GM23338 (cell line): ENCODE measurements around the gene GNA15.

Source experiments
- CREB1 ChIP-seq: fragments of 250-450 bp; sonication (Bioruptor Pico); IDR thresholded peaks from 2 replicates; pipeline ENCODE4 v1.5.0; 2020; ENCODE audit warnings: low read depth, mild to moderate bottlenecking, moderate library complexity
- CTCF ChIP-seq, 2 experiments: fragments of 200-600 bp in 1 of 2; sonication (generic) in 1 of 2; conservative IDR thresholded peaks; 2 replicates each; pipeline versions ENCODE4 v1.5.1 to v1.6.1; 2016 to 2017; ENCODE audit warnings: antibody characterized with exemption in 2 of 2, low read depth in 2 of 2, mild to moderate bottlenecking in 2 of 2, moderate library complexity in 1 of 2
- EZH2 ChIP-seq: fragments of 200-600 bp; sonication (generic); IDR thresholded peaks from one replicate; pipeline ENCODE4 v1.8.0; 2017; ENCODE audit warnings: antibody characterized with exemption, mild to moderate bottlenecking, low read depth; ENCODE audit not compliant: unreplicated experiment
- EZH2phosphoT487 ChIP-seq: fragments of 200-600 bp; sonication (generic); IDR thresholded peaks from one replicate; pipeline ENCODE4 v1.8.1; 2018; ENCODE audit warnings: antibody characterized with exemption; ENCODE audit not compliant: unreplicated experiment
- NANOG ChIP-seq: IDR thresholded peaks from 2 replicates; pipeline ENCODE4 v1.6.1; 2016; ENCODE audit warnings: antibody characterized with exemption, borderline replicate concordance
- POLR2AphosphoS5 ChIP-seq: IDR thresholded peaks from 2 replicates; pipeline ENCODE4 v1.6.1; 2016; ENCODE audit warnings: antibody characterized with exemption, low read depth
- REST ChIP-seq: IDR thresholded peaks from one replicate; pipeline ENCODE4 v1.6.1; 2018; ENCODE audit warnings: antibody characterized with exemption; ENCODE audit not compliant: unreplicated experiment

DNA sequence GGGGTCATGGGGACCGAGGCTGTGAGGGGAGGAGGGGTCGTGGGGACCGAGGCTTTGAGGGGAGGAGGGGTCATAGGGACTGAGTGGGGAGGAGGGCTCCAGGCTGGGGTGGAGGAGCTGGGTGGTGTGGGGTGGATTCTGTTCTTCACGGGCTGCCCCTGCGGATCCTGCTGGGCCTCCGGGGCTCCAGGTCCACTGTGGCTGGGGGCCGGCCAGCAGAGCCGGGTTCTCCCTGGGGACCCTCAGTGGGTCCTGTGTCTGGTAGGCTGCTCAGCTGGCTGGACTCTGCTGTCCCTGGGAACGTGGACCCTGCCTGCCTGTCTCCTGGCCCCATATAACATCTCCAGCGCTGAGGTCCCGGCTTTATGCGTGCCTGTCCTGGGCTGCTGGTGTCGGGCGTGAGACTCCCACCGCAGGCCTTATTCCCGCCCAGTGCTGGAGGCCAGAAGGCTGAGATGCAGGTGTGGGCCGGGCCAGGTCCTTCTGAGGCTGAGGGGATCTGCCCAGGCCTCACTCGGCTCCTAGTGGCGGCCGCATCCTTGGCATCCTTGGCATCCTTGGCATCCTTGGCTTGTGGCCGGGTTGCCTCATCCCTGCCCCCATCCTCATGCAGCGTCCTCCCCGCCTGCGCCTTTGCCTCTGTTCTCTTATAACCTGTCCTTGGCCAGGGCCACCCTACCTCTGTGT lies 19.8 kb upstream of the GNA15 start:
- TF ChIP-seq CTCF (conservative IDR thresholded peaks at IDR 0.05; ENCODE audit: low read depth in 2 of 2) (no peak), EZH2 (no peak), REST (no peak), NANOG (no peak), CREB1 (CRISPR knock-in tag) (no peak), POLR2AphosphoS5 (no peak), EZH2phosphoT487 (no peak)
